Uterus (tissue), 2 donors: Measurements from ENCODE around the gene NDUFB1.

ENCODE experiments used
- POLR2A ChIP-seq, 2 donors: fragments of 450-650 bp; IDR thresholded peaks; one replicate each; pipeline ENCODE4 v1.6.1; 2016; ENCODE audit warnings: antibody characterized with exemption in 2 of 2, mild to moderate bottlenecking in 1 of 2, moderate library complexity in 1 of 2
- TF ChIP-seq, protein P1 (sequence below), 4 experiments: fragments of 200-600 bp in 2 of 4; fragments of 450-650 bp in 2 of 4; sonication (generic) in 2 of 4; IDR thresholded peaks; one replicate each; pipeline ENCODE4 v1.5.1; 2016 to 2019; ENCODE audit warnings: antibody characterized with exemption in 4 of 4, mild to moderate bottlenecking in 2 of 4, moderate library complexity in 1 of 4

DNA sequence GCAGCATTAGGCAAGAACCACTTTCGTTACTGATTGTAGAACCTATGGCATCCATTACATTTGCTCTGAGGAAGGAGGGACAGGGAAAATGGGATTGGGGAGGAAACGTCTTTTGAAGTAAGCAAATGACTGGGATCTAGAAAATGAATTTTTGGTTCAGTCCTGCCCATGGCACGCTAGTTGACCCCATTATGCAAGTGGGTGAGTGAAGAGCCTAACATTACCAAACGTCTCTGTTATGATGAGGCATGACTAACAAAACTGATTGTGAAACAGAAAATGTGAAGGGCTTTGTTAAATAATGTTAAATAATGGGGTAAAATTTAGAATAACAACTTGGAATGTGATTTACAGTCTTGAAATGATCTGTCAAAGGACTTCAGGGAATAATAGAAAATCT, 39.1 kb upstream of the NDUFB1 start:
- no peak for TF ChIP-seq POLR2A (IDR thresholded peaks at IDR 0.05)
- TF ChIP-seq, protein P1, sequence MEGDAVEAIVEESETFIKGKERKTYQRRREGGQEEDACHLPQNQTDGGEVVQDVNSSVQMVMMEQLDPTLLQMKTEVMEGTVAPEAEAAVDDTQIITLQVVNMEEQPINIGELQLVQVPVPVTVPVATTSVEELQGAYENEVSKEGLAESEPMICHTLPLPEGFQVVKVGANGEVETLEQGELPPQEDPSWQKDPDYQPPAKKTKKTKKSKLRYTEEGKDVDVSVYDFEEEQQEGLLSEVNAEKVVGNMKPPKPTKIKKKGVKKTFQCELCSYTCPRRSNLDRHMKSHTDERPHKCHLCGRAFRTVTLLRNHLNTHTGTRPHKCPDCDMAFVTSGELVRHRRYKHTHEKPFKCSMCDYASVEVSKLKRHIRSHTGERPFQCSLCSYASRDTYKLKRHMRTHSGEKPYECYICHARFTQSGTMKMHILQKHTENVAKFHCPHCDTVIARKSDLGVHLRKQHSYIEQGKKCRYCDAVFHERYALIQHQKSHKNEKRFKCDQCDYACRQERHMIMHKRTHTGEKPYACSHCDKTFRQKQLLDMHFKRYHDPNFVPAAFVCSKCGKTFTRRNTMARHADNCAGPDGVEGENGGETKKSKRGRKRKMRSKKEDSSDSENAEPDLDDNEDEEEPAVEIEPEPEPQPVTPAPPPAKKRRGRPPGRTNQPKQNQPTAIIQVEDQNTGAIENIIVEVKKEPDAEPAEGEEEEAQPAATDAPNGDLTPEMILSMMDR (IDR thresholded peaks at IDR 0.05) = no peak
